ENCODE results near the gene FUNDC2. TPM values are rescaled to one million over a fixed set of nuclear protein-coding genes. Genes with fewer than 3 reads are reported as not detected.
"Not testable (repeated sequence)": the region's sequence is repeated elsewhere in the genome, so short reads cannot be mapped to it uniquely, and the experiment has no call there.

The FUNDC2 gene
- total and polyA plus RNA-seq, 9 donors = 133 to 257 (median 149) TPM

- intact Hi-C loops (cut with DNase I) = no loop called here
- Histone ChIP-seq H3K9me3 (no peaks in the 10 kb centered on the region), H3K36me3 (no peaks in the 10 kb centered on the region), H3K4me3 (no peak overlapping the region), H3K4me1 (ENCODE audit: insufficient read depth) (no peaks in the 10 kb centered on the region), H3K27ac (no peak overlapping the region), H3K27me3 (no peaks in the 10 kb centered on the region)
- DNase-seq = no peak
- TF ChIP-seq EP300 (IDR thresholded peaks at IDR 0.05) = no peak
- 79 to 84% (median 79%) methylated on average over 4 of the region's 4 CpGs for WGBS, 3 donors
These were observed 24.8 kb upstream of the FUNDC2 start for GRCh38 chrX:155001873-155002272.

DNA sequence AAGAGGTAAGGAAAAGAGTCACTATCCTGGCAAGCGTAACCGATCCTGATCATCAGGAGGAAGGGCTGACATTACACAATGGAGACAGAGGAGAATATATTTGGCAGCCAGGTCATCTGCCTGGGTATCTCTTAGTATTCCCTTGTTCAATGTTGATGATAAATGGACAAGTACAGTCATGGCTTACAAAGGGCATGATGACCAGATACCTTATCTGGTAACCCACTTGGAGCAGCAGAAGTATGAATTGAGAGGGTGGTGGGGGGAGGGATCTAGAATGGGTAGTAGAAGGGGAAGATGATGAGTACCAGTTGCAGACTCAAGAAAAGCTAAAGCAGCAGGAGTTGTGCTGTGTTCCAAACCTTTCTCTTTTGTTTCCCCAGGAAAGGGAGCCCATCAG, 21.5 kb upstream of the FUNDC2 start:
- Histone ChIP-seq H3K4me1 (ENCODE audit: insufficient read depth) (peaks cover 3% of the 10 kb centered on the region), H3K27ac (no peak overlapping the region), H3K36me3 (no peaks in the 10 kb centered on the region), H3K4me3 (no peak overlapping the region), H3K9me3 (no peaks in the 10 kb centered on the region), H3K27me3 (no peaks in the 10 kb centered on the region)
- WGBS, 3 donors = 87 to 98% (median 94%) methylated on average over 2 of the region's 2 CpGs
- DNase-seq = no peak
- intact Hi-C loops (cut with DNase I) = no loop called here
- no peak for TF ChIP-seq CTCF (IDR thresholded peaks at IDR 0.05)
- no peak for TF ChIP-seq POLR2A (IDR thresholded peaks at IDR 0.05)

DNA sequence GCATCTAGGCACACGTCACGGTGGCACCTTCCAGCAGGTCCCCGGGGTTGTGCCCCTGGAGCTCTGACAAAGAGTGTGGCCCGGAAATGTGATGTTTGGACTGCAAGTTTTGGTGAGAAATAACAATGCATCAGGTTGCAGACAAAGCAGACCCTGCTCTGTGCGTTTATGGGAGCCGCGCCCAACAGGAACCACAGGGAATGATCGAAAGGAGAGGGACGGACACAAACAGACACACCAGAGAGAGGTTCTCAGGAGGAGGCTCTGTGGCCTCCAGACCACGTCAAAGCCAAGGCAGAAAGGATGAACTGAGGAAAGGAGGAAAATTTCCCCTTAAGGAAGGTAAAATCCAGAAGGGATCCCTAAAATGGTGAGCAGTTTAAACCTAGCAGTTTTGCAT, 20.3 kb upstream of the FUNDC2 start:
- H3K4me3 ChIP-seq; H3K4me1 ChIP-seq (ENCODE audit: insufficient read depth); intact Hi-C loops (cut with DNase I); H3K27me3 ChIP-seq; H3K27ac ChIP-seq; H3K36me3 ChIP-seq; DNase-seq; H3K9me3 ChIP-seq: not testable (repeated sequence)
- no CpG with 5 or more reads among the region's 10 CpGs for WGBS, 3 donors

GRCh38 chrX:155006913-155007671, 19.6 kb upstream of the FUNDC2 start:
- H3K27ac ChIP-seq = peak overlapping the region in 1 of 2 donors; percentile 49
- H3K9me3 ChIP-seq; H3K4me1 ChIP-seq (ENCODE audit: insufficient read depth); intact Hi-C loops (cut with DNase I); H3K4me3 ChIP-seq; H3K27me3 ChIP-seq; DNase-seq; H3K36me3 ChIP-seq: not testable (repeated sequence)
- WGBS, 3 donors = 45 to 52% (median 46%) methylated on average over 6 to 10 of the region's 11 CpGs

DNA sequence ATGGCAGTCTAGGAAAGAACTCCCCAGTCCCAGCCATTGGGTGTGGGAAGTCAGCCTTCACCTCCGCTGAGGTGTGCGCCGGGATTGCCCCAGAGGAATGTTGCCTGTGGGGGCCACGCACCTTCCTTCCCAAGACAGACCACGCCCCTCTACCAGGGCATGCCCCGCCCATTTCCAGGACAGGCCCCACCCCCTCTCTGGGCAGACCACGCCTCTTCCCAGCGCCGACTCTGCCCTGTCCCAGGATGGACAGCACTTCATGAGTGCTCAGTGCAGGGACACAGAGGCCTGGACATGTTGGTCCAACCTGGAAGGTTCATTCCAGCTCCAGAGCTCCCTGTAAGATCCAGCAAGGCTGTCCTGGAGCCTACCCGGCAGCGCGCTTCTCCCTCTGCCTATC, 18.1 kb upstream of the FUNDC2 start:
- H3K36me3 ChIP-seq; intact Hi-C loops (cut with DNase I): not testable (repeated sequence)

GRCh38 chrX:155009994-155010472, 16.6 kb upstream of the FUNDC2 start:
- intact Hi-C loops (cut with DNase I) = no loop called here
- Histone ChIP-seq H3K36me3 (no peaks in the 10 kb centered on the region), H3K4me1 (ENCODE audit: insufficient read depth) (peaks cover 3% of the 10 kb centered on the region), H3K27me3 (no peaks in the 10 kb centered on the region), H3K9me3 (no peaks in the 10 kb centered on the region), H3K27ac (peak overlapping the region in 1 of 2 donors; percentile 70), H3K4me3 (no peak overlapping the region)
- 15 to 31% (median 20%) methylated on average over 3 of the region's 3 CpGs for WGBS, 3 donors
- TF ChIP-seq CTCF (IDR thresholded peaks at IDR 0.05) (no peak), POLR2A (IDR thresholded peaks at IDR 0.05) (no peak), EP300 (IDR thresholded peaks at IDR 0.05) (no peak)
- DNase-seq = no peak

More for the DNA sequence above, 18.1 kb upstream of the FUNDC2 start:
- not testable (repeated sequence) for H3K4me3 ChIP-seq; H3K4me1 ChIP-seq (ENCODE audit: insufficient read depth); DNase-seq; H3K9me3 ChIP-seq; H3K27me3 ChIP-seq; H3K27ac ChIP-seq
- 90 to 95% (median 91%) methylated on average over 3 to 6 of the region's 12 CpGs for WGBS, 3 donors

Data from ovary (tissue), 9 donors.